B cell (primary cell): Measurements from ENCODE around the gene MAP3K7. TPM values are rescaled to one million over a fixed set of nuclear protein-coding genes. Genes with fewer than 3 reads are reported as not detected.

Experiments
- ATAC-seq: fragments of 200-7000 bp; cut with Tn5 transposase; one replicate; pipeline ENCODE4 v1.10.0; 2021; ENCODE audit warnings: low read depth, mild to moderate bottlenecking, moderate number of reproducible peaks, moderate library complexity
- CTCF ChIA-PET: fragments of 350-600 bp; sonication (Branson Sonifier 250); formaldehyde crosslinking; loops from one replicate; lab custom pipeline; 2021; ENCODE audit warnings: antibody characterized with exemption, inconsistent platforms; lab: Charles Lee
- POLR2A ChIA-PET: fragments of 350-600 bp; sonication (Branson Sonifier 250); formaldehyde crosslinking; loops from one replicate; lab custom pipeline; 2021; ENCODE audit warnings: antibody characterized with exemption; lab: Charles Lee
- DNase-seq: peaks from one replicate; pipeline ENCODE4 v3.0.0; 2013
- H2AFZ ChIP-seq: 2 replicates; pipeline ENCODE4 v1.6.1; 2012; ENCODE audit warnings: mild to moderate bottlenecking, low read depth, low read length; ENCODE audit not compliant: insufficient read depth, poor library complexity, severe bottlenecking
- H3K27ac ChIP-seq, 2 donors: 1 replicate in 1 of 2; 2 replicates in 1 of 2; pipeline ENCODE4 v1.5.1; 2012 to 2013; ENCODE audit warnings: low read length in 2 of 2, mild to moderate bottlenecking in 2 of 2, moderate library complexity in 1 of 2
- H3K27me3 ChIP-seq, 4 experiments: fragments of 200-600 bp in 1 of 4; sonication (generic) in 1 of 4; replicated peaks in 1 of 4; 1 replicate in 2 of 4; 2 replicates in 2 of 4; pipeline versions ENCODE4 v1.6.1 to v1.7.0; 2013 to 2016; ENCODE audit warnings: low read length in 3 of 4, mild to moderate bottlenecking in 2 of 4, mixed read lengths in 1 of 4, moderate library complexity in 1 of 4; ENCODE audit not compliant: insufficient read depth in 4 of 4, control insufficient read depth in 3 of 4; ENCODE audit errors: control extremely low read depth in 1 of 4
- H3K36me3 ChIP-seq, 2 experiments: replicated peaks in 1 of 2; 1 replicate in 1 of 2; 2 replicates in 1 of 2; pipeline versions ENCODE4 v1.6.1 to v1.7.1; 2013; ENCODE audit warnings: low read length in 1 of 2; ENCODE audit not compliant: insufficient read depth in 2 of 2, control insufficient read depth in 1 of 2; ENCODE audit errors: control extremely low read depth in 1 of 2, extremely low read depth in 1 of 2
- H3K4me1 ChIP-seq, 2 donors: fragments of 200-600 bp in 1 of 2; sonication (generic) in 1 of 2; 1 replicate in 1 of 2; 2 replicates in 1 of 2; pipeline versions ENCODE4 v1.5.1 to v1.6.1; 2013 to 2017; ENCODE audit warnings: low read length in 2 of 2; ENCODE audit not compliant: control insufficient read depth in 2 of 2, insufficient read depth in 2 of 2
- H3K4me2 ChIP-seq: replicated peaks from 2 replicates; pipeline ENCODE3; 2012; ENCODE audit warnings: mild to moderate bottlenecking, low read depth, low read length; ENCODE audit not compliant: poor library complexity, severe bottlenecking
- H3K4me3 ChIP-seq, 5 experiments: fragments of 200-600 bp in 1 of 5; sonication (generic) in 1 of 5; 1 replicate in 3 of 5; 2 replicates in 2 of 5; pipeline versions ENCODE4 v1.5.1 to v1.7.0; 2011 to 2016; ENCODE audit warnings: low read length in 4 of 5, mild to moderate bottlenecking in 4 of 5, low read depth in 2 of 5, control low read depth in 1 of 5, moderate library complexity in 1 of 5; ENCODE audit not compliant: insufficient read depth in 1 of 5; ENCODE audit errors: control extremely low read depth in 1 of 5, extremely low read depth in 1 of 5
- H3K79me2 ChIP-seq: fragments of 200-600 bp; sonication (generic); one replicate; pipeline ENCODE4 v1.6.0; 2016; ENCODE audit warnings: low read length; ENCODE audit not compliant: control insufficient read depth, insufficient read depth
- H3K9ac ChIP-seq: fragments of 200-600 bp; sonication (generic); 2 replicates; pipeline ENCODE4 v1.6.1; 2017; ENCODE audit warnings: mild to moderate bottlenecking, low read length, moderate library complexity
- H3K9me3 ChIP-seq, 3 donors: one replicate each; pipeline versions ENCODE4 v1.6.1 to v1.7.1; 2013; ENCODE audit warnings: low read length in 2 of 3; ENCODE audit not compliant: control insufficient read depth in 2 of 3, insufficient read depth in 1 of 3; ENCODE audit errors: control extremely low read depth in 1 of 3
- H4K20me1 ChIP-seq: 2 replicates; pipeline ENCODE4 v1.6.0; 2012; ENCODE audit warnings: mild to moderate bottlenecking, low read length; ENCODE audit not compliant: insufficient read depth, control insufficient read depth, poor library complexity, severe bottlenecking
- H3K27ac Mint-ChIP-seq: one replicate; pipeline ENCODE4 v1.8.0; 2021; ENCODE audit warnings: mixed read lengths
- H3K27me3 Mint-ChIP-seq: one replicate; pipeline ENCODE4 v1.8.0; 2021; ENCODE audit warnings: mixed read lengths
- H3K4me1 Mint-ChIP-seq: one replicate; pipeline ENCODE4 v1.8.0; 2021; ENCODE audit warnings: mixed read lengths
- H3K4me3 Mint-ChIP-seq: one replicate; pipeline ENCODE4 v1.8.0; 2021; ENCODE audit warnings: mixed read lengths
- H3K9me3 Mint-ChIP-seq: one replicate; pipeline ENCODE4 v1.8.0; 2022; ENCODE audit warnings: mixed read lengths; ENCODE audit not compliant: insufficient read depth
- CTCF ChIP-seq: fragments of 200-600 bp; IDR thresholded peaks from one replicate; pipeline ENCODE4 v1.8.0; 2022; ENCODE audit warnings: antibody characterized with exemption, mild to moderate bottlenecking
- EZH2 ChIP-seq: IDR thresholded peaks from 2 replicates; pipeline ENCODE4 v1.6.1; 2012; ENCODE audit warnings: borderline replicate concordance, low read depth, mild to moderate bottlenecking, moderate library complexity, low read length; ENCODE audit not compliant: insufficient read depth, poor library complexity, severe bottlenecking
- WGBS: methylation state at CpG from one replicate; pipeline ENCODE4 v1.1.5; 2013; ENCODE audit warnings: missing lambda C conversion rate; ENCODE audit not compliant: insufficient coverage; 5-methylcytosine and 5-hydroxymethylcytosine counted together
- intact Hi-C: fragments of 100-400 bp; cut with micrococcal nuclease; formaldehyde crosslinking; loops from one replicate; pipeline ENCODE4 v1.10.0; 2022
- polyA plus RNA-seq: library from polyadenylated mRNA; depleted of rRNA; stranded (reverse); fragments of >200 nt; gene quantifications from 2 replicates; pipeline ENCODE4 v1.2.3, GENCODE V29; 2012
- total RNA-seq, 2 donors: library from RNA; stranded (reverse); fragments of 120-200 nt in 1 of 2; gene quantifications; 1 replicate in 1 of 2; 2 replicates in 1 of 2; pipeline versions ENCODE4 v1.2.3 to v1.2.4, GENCODE V29; 2013 to 2022

Gene MAP3K7
- total and polyA plus RNA-seq, 2 donors (not counting 1 experiment from before 2014, with no cell fraction given), result 15.0 to 32.8 TPM

DNA sequence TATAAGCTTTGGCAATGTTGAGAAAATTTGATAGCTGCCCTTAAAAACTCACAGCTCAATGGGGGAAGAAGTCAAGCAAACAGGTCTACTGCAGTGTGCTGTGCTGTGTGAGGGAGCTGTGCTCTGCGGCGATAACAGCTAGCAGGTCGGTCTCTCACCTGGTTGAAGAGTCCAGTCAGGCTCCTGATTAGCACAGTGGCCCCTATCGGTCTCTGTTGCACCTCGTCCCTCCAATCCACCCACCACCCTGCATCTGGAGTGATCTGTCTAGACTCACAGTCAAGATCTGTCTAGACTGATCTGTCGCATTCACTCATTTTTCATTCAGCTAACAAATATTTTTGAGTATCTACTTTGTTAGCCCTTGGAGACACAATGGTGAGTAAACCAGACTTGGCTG lies 94.1 kb downstream of the MAP3K7 start:
- H3K27ac ChIP-seq, result no peak overlapping the region
- ChIA-PET POLR2A (no interaction called here), CTCF (interaction anchor here (1.0 to 3.7 kb wide), 4 partner anchors 12 to 552 kb away, joined by 3 to 13 read pairs (median 4); no protein-coding TSS in a partner anchor)
- H3K36me3 ChIP-seq, result no peaks in the 10 kb centered on the region
- 100% methylated on average over 5 of the region's 6 CpGs for WGBS
- H3K4me2 ChIP-seq, result no peak overlapping the region
- ATAC-seq (no peak), DNase-seq (no peak)
- Mint-ChIP-seq H3K27me3 (peaks cover 34% of the 10 kb centered on the region), H3K4me3 (no peak overlapping the region), H3K4me1 (no peaks in the 10 kb centered on the region), H3K9me3 (no peaks in the 10 kb centered on the region), H3K27ac (no peak overlapping the region)
- intact Hi-C loops, result no loop called here
- no peak overlapping the region for H3K4me3 ChIP-seq
- no peak overlapping the region for H2AFZ ChIP-seq
- TF ChIP-seq CTCF (no peak), EZH2 (no peak)
- H3K27me3 ChIP-seq, result no peaks in the 10 kb centered on the region
- H3K4me1 ChIP-seq, result no peaks in the 10 kb centered on the region
- H3K9me3 ChIP-seq, result no peaks in the 10 kb centered on the region
- no peak overlapping the region for H3K9ac ChIP-seq
- no peaks in the 10 kb centered on the region for H3K79me2 ChIP-seq
- H4K20me1 ChIP-seq, result no peaks in the 10 kb centered on the region

DNA sequence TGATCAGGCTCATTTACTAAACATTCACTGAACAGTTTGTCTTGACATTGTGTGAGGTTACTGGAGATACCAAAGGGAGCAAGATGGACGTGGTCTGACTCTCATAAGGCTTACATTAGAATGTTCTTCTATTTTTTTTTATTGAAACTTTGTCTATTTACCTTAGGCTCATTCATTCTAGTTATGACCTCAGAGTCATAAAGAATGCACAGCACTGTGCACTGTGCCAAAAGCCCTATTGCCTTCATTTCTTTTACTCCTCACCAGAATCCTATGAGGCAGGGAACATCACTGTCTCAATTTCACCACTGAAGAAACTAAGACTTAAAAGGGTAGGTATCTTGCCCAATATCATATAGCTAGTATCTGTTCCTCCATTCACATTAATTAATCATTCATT lies 94.5 kb downstream of the MAP3K7 start:
- H4K20me1 ChIP-seq, result no peaks in the 10 kb centered on the region
- H3K79me2 ChIP-seq, result no peaks in the 10 kb centered on the region
- CTCF ChIA-PET, result interaction anchor here (1.0 to 3.7 kb wide), 3 partner anchors 11 to 18 kb away, joined by 3 to 13 read pairs (median 3); no protein-coding TSS in a partner anchor
- intact Hi-C loops, result no loop called here
- no peak overlapping the region for H3K4me3 ChIP-seq
- Mint-ChIP-seq H3K9me3 (no peaks in the 10 kb centered on the region), H3K27ac (no peak overlapping the region), H3K4me1 (no peaks in the 10 kb centered on the region), H3K4me3 (no peak overlapping the region), H3K27me3 (peaks cover 33% of the 10 kb centered on the region)
- ATAC-seq (no peak), DNase-seq (no peak)
- no peak overlapping the region for H3K4me2 ChIP-seq
- no peak overlapping the region for H2AFZ ChIP-seq
- H3K36me3 ChIP-seq, result no peaks in the 10 kb centered on the region
- no CpG with 5 or more reads among the region's 1 CpG for WGBS
- POLR2A ChIA-PET, result no interaction called here
- H3K4me1 ChIP-seq, result no peaks in the 10 kb centered on the region
- no peaks in the 10 kb centered on the region for H3K9me3 ChIP-seq
- H3K9ac ChIP-seq, result no peak overlapping the region
- H3K27ac ChIP-seq, result no peak overlapping the region
- no peak for TF ChIP-seq EZH2
- no peak for TF ChIP-seq CTCF
- H3K27me3 ChIP-seq, result no peaks in the 10 kb centered on the region
